ENCODE results near the gene SPATA12.

SPATA12 gene, protein sequence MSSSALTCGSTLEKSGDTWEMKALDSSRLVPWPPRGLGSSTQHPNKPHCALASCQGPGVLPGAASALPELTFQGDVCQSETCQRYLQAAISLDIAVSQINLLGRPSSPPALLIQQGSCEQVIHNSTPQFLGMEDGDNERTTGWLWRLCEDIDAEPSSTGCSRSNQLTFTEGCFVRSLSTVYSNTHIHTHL

DNA sequence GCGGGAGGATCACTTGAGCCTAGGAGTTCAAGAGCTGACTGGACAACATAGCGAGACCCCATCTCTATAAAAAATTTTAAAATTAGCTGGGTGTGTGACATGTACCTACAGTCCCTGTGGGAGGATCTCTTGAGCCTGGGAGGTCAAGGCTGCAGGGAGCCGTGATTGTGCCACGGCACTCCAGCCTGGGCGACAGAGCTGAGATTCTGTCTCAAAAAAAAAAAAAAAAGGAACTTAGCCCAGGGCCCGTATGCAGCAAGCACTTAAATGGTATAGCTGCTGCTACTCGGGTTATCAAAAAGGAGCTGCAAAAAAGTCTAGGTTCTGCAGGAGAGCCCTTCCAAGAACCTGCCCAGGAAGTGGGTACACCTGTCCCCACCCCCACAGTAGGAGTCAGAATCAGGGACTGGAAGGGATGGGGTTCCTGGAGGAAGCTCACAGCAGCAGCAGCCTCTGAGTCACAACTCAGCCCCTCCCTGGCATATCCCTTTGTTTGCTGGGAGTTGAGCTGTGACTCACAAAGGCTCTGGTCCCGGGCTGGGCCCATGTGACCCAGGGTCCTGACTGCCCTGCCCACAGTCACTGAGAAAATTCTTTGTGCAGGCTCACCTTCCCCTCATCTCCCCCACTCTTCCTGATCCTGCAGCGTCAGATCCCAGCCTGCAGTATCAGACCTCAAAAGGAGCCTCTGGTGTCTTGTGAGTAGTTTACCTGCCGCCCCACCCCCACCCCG is at the start of gene SPATA12:
Gene SPATA12, plus strand, starts transcription at position 576 of the 733 bp plus-strand sequence. CDS start 13,031 bp downstream, outside the sequence.
- DNase-seq (ENCODE audit: low read depth): no peak

GRCh38 chr3:57011022-57011421 is 49.4 kb upstream of the SPATA12 start:
- no peak for DNase-seq (ENCODE audit: low read depth)

DNA sequence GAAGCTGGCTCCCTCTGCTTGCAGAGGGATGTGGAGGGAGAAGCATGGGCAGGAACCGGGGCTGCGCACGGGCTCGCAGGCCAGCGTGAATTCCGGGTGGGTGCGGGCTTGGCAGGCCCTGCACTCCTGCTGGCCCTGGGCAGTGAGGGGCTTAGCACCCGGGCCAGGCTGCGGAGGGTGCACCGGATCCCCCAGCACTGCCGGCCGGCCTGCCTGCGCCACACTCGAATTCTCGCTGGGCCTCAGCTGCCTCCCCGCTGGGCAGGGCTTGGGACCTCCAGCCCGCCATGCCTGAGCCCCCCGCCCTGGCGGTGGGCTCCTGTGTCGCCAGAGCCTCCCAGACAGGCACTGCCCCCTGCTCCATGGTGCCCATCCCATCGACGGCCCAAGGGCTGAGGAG is 47.6 kb upstream of the SPATA12 start:
- no peak for DNase-seq (ENCODE audit: low read depth)

GRCh38 chr3:57015350-57015729 is 45.1 kb upstream of the SPATA12 start:
- DNase-seq (ENCODE audit: low read depth): no peak

- DNase-seq (ENCODE audit: low read depth): no peak
Measured at GRCh38 chr3:57015912-57016311, 44.6 kb upstream of the SPATA12 start.

DNA sequence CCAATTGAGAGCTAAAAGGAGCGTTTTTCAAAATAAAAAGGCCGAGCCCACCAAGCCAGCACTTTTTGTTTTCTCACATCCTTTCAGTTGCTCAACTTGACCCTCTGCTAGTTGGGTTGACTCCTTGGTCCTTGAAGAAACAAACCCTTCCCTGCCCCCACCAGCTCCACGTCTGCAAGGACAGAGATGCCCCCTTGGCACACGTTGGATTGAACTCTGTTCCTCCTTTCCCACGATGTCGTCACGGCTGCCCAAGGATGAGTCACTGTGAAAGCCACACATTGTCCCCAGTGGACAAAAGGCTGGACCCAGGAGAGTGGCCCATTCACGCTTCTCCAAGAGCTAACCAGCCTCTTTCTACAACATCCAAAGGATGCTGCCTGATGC is 43.0 kb upstream of the SPATA12 start:
- no peak for DNase-seq (ENCODE audit: low read depth)

- no peak for DNase-seq (ENCODE audit: low read depth)
Measured at GRCh38 chr3:57018246-57018645, 42.2 kb upstream of the SPATA12 start.

GRCh38 chr3:57019057-57019456 is 41.4 kb upstream of the SPATA12 start:
- DNase-seq (ENCODE audit: low read depth): no peak

GRCh38 chr3:57025237-57025636 is 35.2 kb upstream of the SPATA12 start:
- no peak for DNase-seq (ENCODE audit: low read depth)

- no peak for DNase-seq (ENCODE audit: low read depth)
Measured at GRCh38 chr3:57026944-57027343, 33.5 kb upstream of the SPATA12 start.

DNA sequence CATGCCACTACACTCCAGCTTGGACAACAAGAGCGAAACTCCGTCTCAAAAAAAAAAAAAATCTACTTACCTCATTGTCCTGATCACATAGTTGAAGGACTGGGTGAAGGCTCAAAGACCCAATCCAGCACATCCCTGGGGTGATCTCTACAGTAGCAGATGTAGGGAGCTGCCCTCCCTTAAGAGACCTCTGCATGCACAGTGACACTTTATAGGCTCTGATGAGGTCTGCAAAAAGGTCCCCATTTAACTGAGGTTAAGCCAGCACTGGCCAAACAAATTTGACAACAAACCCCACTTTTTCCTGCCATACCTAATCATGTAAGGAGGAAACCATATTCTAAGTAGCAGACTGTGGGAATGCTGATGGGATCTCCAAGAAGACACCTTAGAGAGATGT is 31.1 kb upstream of the SPATA12 start:
- no peak for DNase-seq (ENCODE audit: low read depth)

DNA sequence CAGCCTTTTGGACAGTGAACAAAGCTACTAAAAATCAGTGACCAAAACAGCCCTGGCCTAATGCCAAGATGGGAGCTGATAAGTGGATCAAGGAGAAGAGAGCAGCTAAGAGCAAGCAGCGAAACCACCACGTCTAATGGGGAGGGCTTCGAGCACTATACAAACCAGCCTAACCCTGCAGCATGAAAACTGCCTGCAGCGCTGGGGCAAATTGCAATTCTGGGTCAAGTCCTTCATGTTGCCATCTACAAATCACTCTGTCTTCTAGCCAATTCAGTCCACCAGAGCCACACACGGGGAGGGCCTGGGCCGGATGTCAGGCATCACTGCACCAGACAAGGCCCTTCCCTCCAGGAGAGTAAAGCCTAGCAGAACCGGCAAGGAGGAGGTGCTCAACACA is 30.5 kb upstream of the SPATA12 start:
- DNase-seq (ENCODE audit: low read depth): no peak

GRCh38 chr3:57030721-57031120 is 29.7 kb upstream of the SPATA12 start:
- DNase-seq (ENCODE audit: low read depth): no peak

GRCh38 chr3:57031631-57032541 is 28.6 kb upstream of the SPATA12 start:
- DNase-seq (ENCODE audit: low read depth): no peak

GRCh38 chr3:57036952-57037351 is 23.5 kb upstream of the SPATA12 start:
- DNase-seq (ENCODE audit: low read depth): no peak

- no peak for DNase-seq (ENCODE audit: low read depth)
Measured at GRCh38 chr3:57038466-57039164, 21.8 kb upstream of the SPATA12 start.

- no peak for DNase-seq (ENCODE audit: low read depth)
Measured at GRCh38 chr3:57041674-57042073, 18.8 kb upstream of the SPATA12 start.

GRCh38 chr3:57043518-57043917 is 16.9 kb upstream of the SPATA12 start:
- no peak for DNase-seq (ENCODE audit: low read depth)

- DNase-seq (ENCODE audit: low read depth): no peak
Measured at GRCh38 chr3:57046101-57046765, 14.2 kb upstream of the SPATA12 start.

DNA sequence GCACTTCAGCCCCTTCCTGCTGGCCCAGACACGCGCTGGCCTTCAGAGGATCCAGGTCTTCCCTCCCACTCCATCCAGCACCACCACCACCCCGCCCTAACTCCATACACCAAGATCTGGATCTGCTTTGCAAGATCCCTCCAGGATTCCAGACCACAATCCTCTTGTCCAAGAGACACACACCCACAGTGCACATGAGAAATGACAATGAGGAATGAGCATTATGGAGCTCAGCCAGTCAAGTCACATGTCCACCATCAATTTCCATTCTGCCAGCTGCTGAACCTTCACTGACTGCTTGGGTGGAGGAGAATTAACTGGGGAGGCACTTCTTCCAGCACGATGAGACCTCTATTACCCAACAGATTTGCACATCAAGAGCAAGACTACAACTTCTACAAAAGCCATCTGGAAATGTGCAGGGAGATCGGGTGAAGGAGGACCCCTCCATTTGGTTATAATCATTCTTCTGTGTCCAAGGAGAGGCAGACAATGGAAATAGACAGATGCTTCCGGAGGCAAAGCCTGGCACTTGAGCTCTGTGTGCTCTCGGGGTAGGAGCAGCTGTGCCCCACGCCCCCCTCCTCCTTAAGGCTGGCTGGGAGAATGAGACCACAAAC is 12.3 kb upstream of the SPATA12 start:
- DNase-seq (ENCODE audit: low read depth): no peak

GRCh38 chr3:57048728-57049127 is 11.7 kb upstream of the SPATA12 start:
- no peak for DNase-seq (ENCODE audit: low read depth)
